ENCODE data around the gene B3GALNT2. TPM values are rescaled to one million over a fixed set of nuclear protein-coding genes. Genes with fewer than 3 reads are reported as not detected.
A peak's percentile ranks its signal among the peaks of the same experiment; 100 is the strongest.

Gene B3GALNT2
- total RNA-seq, 1 experiment from 2014 or later, result 60.6 TPM

DNA sequence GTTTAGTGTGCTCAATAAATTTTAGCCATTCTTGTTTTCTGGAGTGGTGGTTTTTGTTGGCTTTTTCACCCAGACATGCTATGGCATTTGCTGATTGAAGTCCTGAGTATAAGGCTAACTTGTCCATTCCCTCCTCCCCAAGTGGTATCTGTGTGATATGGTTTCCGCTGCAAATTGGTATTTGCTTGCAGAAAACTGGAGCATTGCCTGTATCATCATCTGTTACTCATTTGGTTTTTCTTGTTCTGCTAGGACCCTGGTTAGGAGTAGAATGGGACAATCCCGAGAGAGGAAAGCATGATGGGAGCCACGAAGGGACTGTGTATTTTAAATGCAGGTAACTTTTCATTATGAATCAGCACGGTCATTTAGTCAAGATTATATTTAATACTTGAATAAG, 103.0 kb downstream of the B3GALNT2 start:
- peaks cover 63% of the 10 kb centered on the region for H3K4me1 ChIP-seq (replicated peaks; ENCODE audit: insufficient read depth)
- no peak for DNase-seq
- peaks cover 58% of the 10 kb centered on the region for H3K79me2 ChIP-seq (ENCODE audit: low read depth)
- peaks cover 58% of the 10 kb centered on the region for H3F3A ChIP-seq (ENCODE audit: insufficient read depth, low read depth)
- no peaks in the 10 kb centered on the region for H3K27me3 ChIP-seq (ENCODE audit: insufficient read depth, low read depth)
- TF ChIP-seq EZH2 (IDR thresholded peaks at IDR 0.05; ENCODE audit: low read depth), result no peak
- TF ChIP-seq, protein P1, sequence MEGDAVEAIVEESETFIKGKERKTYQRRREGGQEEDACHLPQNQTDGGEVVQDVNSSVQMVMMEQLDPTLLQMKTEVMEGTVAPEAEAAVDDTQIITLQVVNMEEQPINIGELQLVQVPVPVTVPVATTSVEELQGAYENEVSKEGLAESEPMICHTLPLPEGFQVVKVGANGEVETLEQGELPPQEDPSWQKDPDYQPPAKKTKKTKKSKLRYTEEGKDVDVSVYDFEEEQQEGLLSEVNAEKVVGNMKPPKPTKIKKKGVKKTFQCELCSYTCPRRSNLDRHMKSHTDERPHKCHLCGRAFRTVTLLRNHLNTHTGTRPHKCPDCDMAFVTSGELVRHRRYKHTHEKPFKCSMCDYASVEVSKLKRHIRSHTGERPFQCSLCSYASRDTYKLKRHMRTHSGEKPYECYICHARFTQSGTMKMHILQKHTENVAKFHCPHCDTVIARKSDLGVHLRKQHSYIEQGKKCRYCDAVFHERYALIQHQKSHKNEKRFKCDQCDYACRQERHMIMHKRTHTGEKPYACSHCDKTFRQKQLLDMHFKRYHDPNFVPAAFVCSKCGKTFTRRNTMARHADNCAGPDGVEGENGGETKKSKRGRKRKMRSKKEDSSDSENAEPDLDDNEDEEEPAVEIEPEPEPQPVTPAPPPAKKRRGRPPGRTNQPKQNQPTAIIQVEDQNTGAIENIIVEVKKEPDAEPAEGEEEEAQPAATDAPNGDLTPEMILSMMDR (conservative IDR thresholded peaks at IDR 0.05), result no peak
- BruUV-seq (replicated peaks), result no TSS peak
- no peaks in the 10 kb centered on the region for H4K20me1 ChIP-seq (ENCODE audit: insufficient read depth)
- no peak overlapping the region for H3K4me3 ChIP-seq
- ChIA-PET CTCF (no interaction called here), POLR2A (ENCODE audit: unreplicated experiment) (no interaction called here)
- no peaks in the 10 kb centered on the region for H3K36me3 ChIP-seq (ENCODE audit: low read depth)
- peak overlapping the region; percentile 84; the same call in 1 of the 2 replicates for H3K27ac ChIP-seq
- intact Hi-C loops (cut with micrococcal nuclease; ENCODE audit: unreplicated experiment), result no loop called here
- no peaks in the 10 kb centered on the region for H3K9me2 ChIP-seq (ENCODE audit: insufficient read depth)
- no peaks in the 10 kb centered on the region for H3K9me3 ChIP-seq (ENCODE audit: insufficient read depth, low read depth)
- no peak overlapping the region for H2AFZ ChIP-seq
- H3K4me2 ChIP-seq, result no peak overlapping the region

Other genes with a start within 250 kb of the B3GALNT2 start
- 42.6 and 47.1 TPM in 2 replicates for gene ARID4B, start 176.3 kb downstream of the B3GALNT2 start, total RNA-seq (2021)
- gene GGPS1, start 175.9 kb downstream of the B3GALNT2 start, total RNA-seq (2021), result 47.4 and 61.7 TPM in 2 replicates
- 18.9 and 22.8 TPM in 2 replicates for gene TBCE, start 137.0 kb downstream of the B3GALNT2 start, total RNA-seq (2021)
- 15.5 and 16.3 TPM in 2 replicates for gene GNG4, start 145.3 kb upstream of the B3GALNT2 start, total RNA-seq (2021)